Measurements from ENCODE around the gene MPI. TPM values are rescaled to one million over a fixed set of nuclear protein-coding genes. Genes with fewer than 3 reads are reported as not detected.

Gene MPI
- total RNA-seq, 6 experiments from 2014 or later = 23.5 to 69.7 (median 40.8) TPM

- intact Hi-C loops (cut with DNase I) = no loop called here
- Histone ChIP-seq H3K36me3 (peaks cover 0 to 10% (median 6%) of the 10 kb centered on the region in 4 donors), H3K4me3 (no peak overlapping the region), H3K27me3 (no peaks in the 10 kb centered on the region), H3K27ac (no peak overlapping the region), H3K4me1 (peaks cover 0 to 5% (median 0%) of the 10 kb centered on the region in 4 donors), H3K9me3 (no peaks in the 10 kb centered on the region)
- WGBS (ENCODE audit: insufficient coverage, low coverage, low lambda C conversion rate, missing lambda C conversion rate) = 66% methylated on average over 4 of the region's 9 CpGs
- DNase-seq (no peak), ATAC-seq (no peak)
- TF ChIP-seq CTCF (IDR thresholded peaks at IDR 0.05) (no peak), POLR2A (IDR thresholded peaks at IDR 0.05) (no peak)
Observed at GRCh38 chr15:74857671-74858368, 32.0 kb upstream of the MPI start.

GRCh38 chr15:74858369-74858740 lies 31.5 kb upstream of the MPI start:
- Histone ChIP-seq H3K4me1 (peaks cover 0 to 5% (median 0%) of the 10 kb centered on the region in 4 donors), H3K27ac (no peak overlapping the region)
- TF ChIP-seq CTCF (IDR thresholded peaks at IDR 0.05) = no peak
- no peak for TF ChIP-seq POLR2A (IDR thresholded peaks at IDR 0.05)

GRCh38 chr15:74863239-74864056 lies 26.4 kb upstream of the MPI start:
- H3K9me3 ChIP-seq = no peaks in the 10 kb centered on the region
- peak in 2 of 4 donors; percentile 31 to 34 for ATAC-seq
- H3K4me3 ChIP-seq = no peak overlapping the region
- H3K27me3 ChIP-seq = no peaks in the 10 kb centered on the region
- H3K36me3 ChIP-seq = no peaks in the 10 kb centered on the region
- intact Hi-C loops (cut with DNase I) = no loop called here
- 86% methylated on average over 8 of the region's 11 CpGs for WGBS (ENCODE audit: insufficient coverage, low coverage, low lambda C conversion rate, missing lambda C conversion rate)
- no peak for TF ChIP-seq CTCF (IDR thresholded peaks at IDR 0.05)
- TF ChIP-seq POLR2A (IDR thresholded peaks at IDR 0.05) = no peak
- H3K4me1 ChIP-seq = peaks cover 0 to 26% (median 11%) of the 10 kb centered on the region in 4 donors
- no peak overlapping the region for H3K27ac ChIP-seq
- no peak for DNase-seq

More at GRCh38 chr15:74858369-74858740, 31.5 kb upstream of the MPI start:
- peaks cover 0 to 5% (median under 1%) of the 10 kb centered on the region in 4 donors for H3K36me3 ChIP-seq
- H3K4me3 ChIP-seq = no peak overlapping the region
- WGBS (ENCODE audit: insufficient coverage, low coverage, low lambda C conversion rate, missing lambda C conversion rate) = 79% methylated on average over 2 of the region's 4 CpGs
- H3K9me3 ChIP-seq = no peaks in the 10 kb centered on the region
- intact Hi-C loops (cut with DNase I) = no loop called here
- no peaks in the 10 kb centered on the region for H3K27me3 ChIP-seq
- DNase-seq (no peak), ATAC-seq (no peak)

GRCh38 chr15:74864296-74864695 lies 25.5 kb upstream of the MPI start:
- 82% methylated on average over 6 of the region's 6 CpGs for WGBS (ENCODE audit: insufficient coverage, low coverage, low lambda C conversion rate, missing lambda C conversion rate)
- Histone ChIP-seq H3K36me3 (no peaks in the 10 kb centered on the region), H3K9me3 (no peaks in the 10 kb centered on the region), H3K4me3 (no peak overlapping the region), H3K27me3 (no peaks in the 10 kb centered on the region), H3K4me1 (peaks cover 0 to 34% (median 12%) of the 10 kb centered on the region in 4 donors), H3K27ac (no peak overlapping the region)
- intact Hi-C loops (cut with DNase I) = no loop called here
- no peak for DNase-seq
- TF ChIP-seq CTCF (IDR thresholded peaks at IDR 0.05) = no peak
- TF ChIP-seq POLR2A (IDR thresholded peaks at IDR 0.05) = no peak
- no peak for ATAC-seq

Measured in right lobe of liver (tissue), 6 donors.